ENCODE measurements around the gene TNS3. TPM values are rescaled to one million over a fixed set of nuclear protein-coding genes. Genes with fewer than 3 reads are reported as not detected.
A peak's percentile ranks its signal among the peaks of the same experiment; 100 is the strongest.

TNS3 gene
- total and polyA plus RNA-seq, 2 of the 13 experiments (the other 11 are each of a cell fraction or from before 2014, with no cell fraction given) = 52.9 to 55.7 TPM

GRCh38 chr7:47573758-47574481 lies 8.0 kb downstream of the TNS3 start (continued):
- no peak for TF ChIP-seq ZNF253 (CRISPR knock-in tag; IDR thresholded peaks at IDR 0.05; ENCODE audit: borderline replicate concordance)
- TF ChIP-seq ZNF670 (CRISPR knock-in tag; IDR thresholded peaks at IDR 0.05; ENCODE audit: borderline replicate concordance) = no peak
- TF ChIP-seq PLRG1 (conservative IDR thresholded peaks at IDR 0.05) = no peak
- no peak for TF ChIP-seq GTF2F1 (IDR thresholded peaks at IDR 0.05; ENCODE audit: low read length)
- TF ChIP-seq ZBTB14 (CRISPR knock-in tag; IDR thresholded peaks at IDR 0.05) = no peak
- peak; percentile 35 for TF ChIP-seq MED8 (CRISPR knock-in tag; IDR thresholded peaks at IDR 0.05; ENCODE audit: insufficient replicate concordance)
- TF ChIP-seq ZNF264 (CRISPR knock-in tag; IDR thresholded peaks at IDR 0.05) = no peak
- no peak for TF ChIP-seq CREB1 (IDR thresholded peaks at IDR 0.05)
- no peak for TF ChIP-seq CREB1 (CRISPR knock-in tag; IDR thresholded peaks at IDR 0.05)
- TF ChIP-seq STAG1 (CRISPR knock-in tag; IDR thresholded peaks at IDR 0.05) = no peak; the same call in 1 of the 2 replicates
- TF ChIP-seq POLR2A (IDR thresholded peaks at IDR 0.05; ENCODE audit: insufficient read depth in 1 of 2, low read depth in 2 of 2, low read length in 2 of 2) = no peak
- no peak for TF ChIP-seq ZBTB7B (CRISPR knock-in tag; IDR thresholded peaks at IDR 0.05)
- peak; percentile 15; the same call in 1 of the 2 replicates for TF ChIP-seq ELF1 (CRISPR knock-in tag; IDR thresholded peaks at IDR 0.05)
- TF ChIP-seq ZNF605 (CRISPR knock-in tag; IDR thresholded peaks at IDR 0.05) = peak; percentile 22; the same call in 1 of the 2 replicates
- TF ChIP-seq HINFP (CRISPR knock-in tag; IDR thresholded peaks at IDR 0.05; ENCODE audit: low read depth) = no peak
- no peak for TF ChIP-seq ZNF550 (CRISPR knock-in tag; IDR thresholded peaks at IDR 0.05; ENCODE audit: borderline replicate concordance)
- peak; percentile 3 for TF ChIP-seq ZNF687 (CRISPR knock-in tag; IDR thresholded peaks at IDR 0.05)
- TF ChIP-seq, protein P1, sequence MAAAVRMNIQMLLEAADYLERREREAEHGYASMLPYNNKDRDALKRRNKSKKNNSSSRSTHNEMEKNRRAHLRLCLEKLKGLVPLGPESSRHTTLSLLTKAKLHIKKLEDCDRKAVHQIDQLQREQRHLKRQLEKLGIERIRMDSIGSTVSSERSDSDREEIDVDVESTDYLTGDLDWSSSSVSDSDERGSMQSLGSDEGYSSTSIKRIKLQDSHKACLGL (CRISPR knock-in tag; IDR thresholded peaks at IDR 0.05) = no peak
- peak; percentile 65; the same call in 1 of the 2 replicates for TF ChIP-seq SOX5 (CRISPR knock-in tag; IDR thresholded peaks at IDR 0.05; ENCODE audit: borderline replicate concordance)
- no peak for TF ChIP-seq HCFC1 (IDR thresholded peaks at IDR 0.05; ENCODE audit: low read depth, low read length)
- no peak for TF ChIP-seq TRIM24 (CRISPR knock-in tag; IDR thresholded peaks at IDR 0.05)
- TF ChIP-seq, protein P2, sequence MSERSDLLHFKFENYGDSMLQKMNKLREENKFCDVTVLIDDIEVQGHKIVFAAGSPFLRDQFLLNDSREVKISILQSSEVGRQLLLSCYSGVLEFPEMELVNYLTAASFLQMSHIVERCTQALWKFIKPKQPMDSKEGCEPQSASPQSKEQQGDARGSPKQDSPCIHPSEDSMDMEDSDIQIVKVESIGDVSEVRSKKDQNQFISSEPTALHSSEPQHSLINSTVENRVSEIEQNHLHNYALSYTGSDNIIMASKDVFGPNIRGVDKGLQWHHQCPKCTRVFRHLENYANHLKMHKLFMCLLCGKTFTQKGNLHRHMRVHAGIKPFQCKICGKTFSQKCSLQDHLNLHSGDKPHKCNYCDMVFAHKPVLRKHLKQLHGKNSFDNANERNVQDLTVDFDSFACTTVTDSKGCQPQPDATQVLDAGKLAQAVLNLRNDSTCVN (CRISPR knock-in tag; IDR thresholded peaks at IDR 0.05; ENCODE audit: borderline replicate concordance) = no peak
- TF ChIP-seq HNF4A (CRISPR knock-in tag; IDR thresholded peaks at IDR 0.05) = no peak; the same call in 1 of the 2 replicates
- no peak for TF ChIP-seq MEF2D (CRISPR knock-in tag; IDR thresholded peaks at IDR 0.05)

Measured in HepG2 (cell line).